ENCODE measurements around the gene C1orf87.
A peak's percentile ranks its signal among the peaks of the same experiment; 100 is the strongest.
"Not testable (repeated sequence)": the region's sequence is repeated elsewhere in the genome, so short reads cannot be mapped to it uniquely, and the experiment has no call there.

The C1orf87 gene

DNA sequence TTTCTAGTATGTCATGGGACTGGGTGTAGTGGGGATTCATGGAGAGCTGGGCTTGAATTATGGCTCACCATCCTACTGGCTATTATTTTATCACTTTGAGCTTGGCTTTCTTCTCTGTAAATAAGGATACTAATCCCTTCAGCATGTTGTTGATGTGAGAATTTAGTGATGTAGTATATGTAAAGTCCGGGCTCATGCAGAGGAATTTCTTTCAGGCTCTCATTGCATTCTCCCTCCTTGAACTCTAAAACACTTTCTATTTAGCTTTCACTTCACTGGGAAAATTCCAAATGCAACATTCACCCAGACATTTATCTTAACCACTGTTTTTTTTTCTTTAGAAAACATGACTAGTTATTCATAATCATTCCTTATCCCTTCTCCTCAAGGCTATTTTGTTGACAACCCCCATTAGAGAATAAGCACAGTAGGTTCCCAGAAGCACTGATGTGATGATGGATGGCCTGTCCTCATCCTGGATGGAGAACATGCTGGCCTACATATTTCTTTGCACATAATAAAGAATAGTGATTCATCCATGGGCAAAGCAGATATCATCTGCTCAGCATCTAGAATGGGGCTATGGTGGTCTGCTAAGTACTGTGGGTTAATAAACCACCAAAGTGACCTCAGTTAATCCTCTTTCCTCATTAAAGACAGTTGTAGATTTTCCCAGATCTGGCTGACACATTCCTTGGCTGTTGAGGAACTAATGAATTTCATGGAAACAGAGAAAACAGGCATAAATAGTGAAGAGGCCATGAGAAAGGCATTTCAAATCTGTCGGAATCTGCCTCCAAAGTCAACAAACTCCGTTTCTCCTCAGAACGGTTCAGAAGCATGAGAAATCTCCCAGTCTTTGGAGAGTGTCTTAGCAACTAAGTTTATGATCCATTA is 79.0 kb downstream of the C1orf87 start:
- no peak for DNase-seq (ENCODE audit: low read depth in 2 of 3, low spot score in 1 of 3)

DNA sequence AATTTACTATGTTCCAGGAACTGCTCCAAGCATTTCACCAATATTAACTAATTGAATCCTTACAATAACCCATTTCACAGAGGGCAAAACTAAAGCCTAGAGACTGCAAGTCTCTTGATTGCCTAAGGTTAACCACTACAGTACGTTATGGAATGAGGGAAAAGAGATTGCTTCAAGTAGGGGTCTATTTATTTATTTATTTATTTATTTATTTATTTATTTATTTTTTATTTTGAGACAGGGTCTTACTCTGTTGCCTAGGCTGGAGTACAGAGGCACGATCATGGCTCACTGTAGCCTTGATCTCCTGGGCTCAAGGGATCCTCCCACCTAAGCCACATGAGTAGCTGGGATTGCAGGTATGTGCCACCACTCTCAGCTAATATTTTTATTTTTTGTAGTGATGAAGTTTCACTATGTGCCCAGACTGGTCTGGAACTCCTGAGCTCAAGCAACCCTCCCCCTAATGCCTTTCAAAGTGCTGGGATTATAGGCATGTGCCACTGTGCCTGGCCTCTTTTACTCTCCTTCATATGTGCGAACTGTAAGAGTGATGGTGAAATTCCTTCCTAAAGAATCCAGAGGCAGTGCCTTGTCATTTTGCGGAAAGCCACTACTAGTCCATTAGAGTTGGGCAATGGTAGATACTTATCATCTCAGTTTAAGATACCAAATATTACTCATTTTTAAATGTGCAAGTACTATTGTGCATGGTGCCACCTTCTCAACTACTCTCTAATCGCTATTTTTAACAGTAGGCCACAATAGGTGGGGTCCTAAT is 81.3 kb downstream of the C1orf87 start:
- DNase-seq (ENCODE audit: low read depth in 2 of 3, low spot score in 1 of 3): no peak

DNA sequence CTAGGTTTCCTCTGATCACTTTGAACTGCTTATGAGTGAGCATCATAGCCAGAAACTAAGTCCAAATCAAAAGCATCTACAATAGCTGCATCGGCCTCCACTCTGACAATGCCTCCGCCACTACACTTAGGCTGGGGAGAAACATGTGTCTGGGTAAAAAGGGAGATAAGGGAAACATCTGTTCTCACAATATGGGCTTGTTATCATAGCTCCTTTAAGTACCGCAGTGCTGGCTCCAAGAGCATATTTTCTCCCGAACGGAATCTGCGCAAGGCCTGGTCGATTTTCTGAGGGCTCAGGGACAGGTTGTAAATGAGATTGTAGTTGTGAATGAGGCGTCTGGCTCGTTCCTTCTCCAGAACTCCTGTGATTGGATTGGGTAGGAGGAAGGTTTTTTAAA is 83.1 kb downstream of the C1orf87 start:
- DNase-seq (ENCODE audit: low read depth in 2 of 3, low spot score in 1 of 3): no peak

DNA sequence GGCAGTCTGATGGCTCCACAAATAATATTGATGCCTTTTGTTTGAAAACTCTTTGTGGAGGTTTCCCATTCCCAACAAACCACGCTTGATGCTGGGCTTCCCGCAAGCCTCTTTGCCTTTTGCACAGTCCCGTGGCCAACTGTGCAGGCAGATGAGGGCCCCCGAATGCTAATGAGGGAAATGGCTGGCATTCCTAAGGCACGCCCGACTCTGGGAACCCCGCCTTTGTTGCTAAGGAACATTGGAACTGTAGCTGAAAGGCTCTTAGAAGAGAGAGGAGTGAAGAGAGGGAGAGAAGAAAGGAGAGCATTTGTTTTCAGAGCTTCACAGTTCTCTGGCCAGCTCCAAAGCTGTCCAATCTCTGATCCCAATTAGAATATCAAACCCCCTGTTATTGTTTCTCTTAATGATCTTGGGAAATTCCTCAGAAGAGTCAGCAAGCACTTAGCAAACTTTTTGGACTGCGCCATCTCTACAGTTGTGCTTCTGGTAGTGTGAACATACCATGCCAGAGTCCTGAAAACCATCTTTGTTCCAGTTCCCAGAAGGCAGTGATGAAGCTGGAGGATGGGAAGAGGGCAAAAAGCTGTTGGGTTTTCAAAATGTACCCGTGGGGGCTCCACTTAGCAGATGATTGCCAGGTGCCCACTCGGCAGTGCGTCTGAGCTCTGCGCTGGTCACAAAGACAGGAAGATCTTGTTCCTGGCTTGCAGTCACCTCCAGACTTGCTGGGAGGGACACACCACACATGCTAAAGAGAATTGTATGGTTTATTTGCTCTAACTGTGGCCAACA is 86.9 kb downstream of the C1orf87 start:
- DNase-seq (ENCODE audit: low read depth in 2 of 3, low spot score in 1 of 3): no peak

DNA sequence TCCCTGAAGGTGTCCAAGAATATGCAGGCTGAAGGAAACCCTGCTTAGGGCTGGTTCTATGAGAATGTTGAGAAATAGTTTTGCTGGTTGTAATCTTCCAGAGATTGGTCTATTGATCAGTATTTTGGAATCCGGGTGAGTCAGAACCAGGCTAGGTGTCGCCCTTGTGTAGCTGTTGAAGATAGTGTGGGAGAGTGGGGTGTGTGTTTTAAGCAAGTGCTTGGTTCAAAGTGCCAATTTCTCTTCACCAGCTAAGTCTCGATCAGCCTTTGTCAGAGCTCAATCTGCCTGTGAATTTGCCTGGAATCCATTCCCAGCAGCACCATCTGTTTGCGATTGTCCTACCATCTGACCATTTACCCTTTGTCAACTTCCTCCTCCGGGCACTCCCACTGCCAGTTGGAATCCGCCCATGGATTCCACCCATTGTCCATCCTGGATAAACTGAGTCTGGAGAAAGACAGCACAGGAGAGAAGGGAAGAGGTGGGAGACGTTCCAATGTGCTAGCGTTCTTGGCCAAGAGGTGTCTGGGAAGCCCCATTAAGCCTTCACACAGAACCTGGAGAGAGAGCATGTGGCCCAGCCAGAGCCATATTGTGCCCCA is 87.6 kb downstream of the C1orf87 start:
- DNase-seq (ENCODE audit: low read depth in 2 of 3, low spot score in 1 of 3): no peak

DNA sequence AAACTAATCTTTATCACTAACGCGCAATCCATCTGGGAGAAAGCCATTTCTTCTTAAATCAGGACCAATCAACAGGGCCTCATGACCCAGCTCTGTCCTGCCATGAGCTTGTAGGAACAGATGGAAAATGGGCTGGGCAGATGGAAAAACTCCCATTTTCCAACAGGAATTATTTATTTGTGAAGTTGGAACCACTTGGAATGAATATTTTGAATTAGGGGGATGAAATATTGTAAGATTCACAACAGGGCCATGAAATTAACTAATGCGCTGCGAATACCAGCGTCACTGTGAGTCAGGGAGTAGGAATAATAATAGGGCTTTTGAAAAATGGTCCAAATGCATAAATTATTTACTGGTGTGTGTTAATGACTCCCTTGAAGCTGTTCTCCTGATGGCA is 93.9 kb downstream of the C1orf87 start:
- no peak for DNase-seq (ENCODE audit: low read depth in 2 of 3, low spot score in 1 of 3)

DNA sequence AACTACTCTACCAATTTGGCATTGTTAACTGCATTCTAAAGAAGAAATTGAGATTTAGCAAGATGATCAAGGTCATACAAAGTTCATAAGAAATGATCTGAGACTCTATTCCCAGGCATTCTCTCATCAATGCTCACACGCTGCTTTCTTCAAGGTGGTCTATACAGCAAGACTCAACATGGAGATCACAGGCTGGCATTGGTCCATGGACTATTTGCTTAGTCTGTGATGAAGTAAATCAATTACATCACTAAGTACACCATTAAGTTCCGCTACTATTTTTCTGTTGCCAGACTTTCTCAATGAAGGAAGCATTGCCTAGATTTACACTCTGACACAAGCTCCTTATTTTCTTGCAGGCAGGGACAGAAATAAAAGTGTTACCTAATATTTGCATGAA is 95.1 kb downstream of the C1orf87 start:
- DNase-seq (ENCODE audit: low read depth in 2 of 3, low spot score in 1 of 3): no peak

DNA sequence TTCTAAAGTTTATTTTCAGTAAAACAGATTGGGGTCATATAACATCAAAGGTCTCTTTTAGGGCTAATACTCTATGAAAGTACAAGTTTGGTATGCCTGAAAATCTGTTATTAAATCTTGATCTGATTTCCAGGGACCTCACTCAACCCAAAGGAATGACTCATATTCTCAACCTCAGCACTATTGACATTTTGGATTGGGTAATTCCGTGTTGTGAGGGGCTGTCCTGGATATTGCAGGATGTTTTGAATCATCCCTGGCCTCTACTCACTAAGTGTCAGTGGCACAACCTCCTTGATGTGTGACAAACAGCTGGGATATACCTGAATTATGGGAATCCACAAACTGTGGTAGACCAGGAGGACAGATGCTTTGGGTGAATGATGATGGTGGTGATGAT is 95.5 kb downstream of the C1orf87 start:
- DNase-seq (ENCODE audit: low read depth in 2 of 3, low spot score in 1 of 3): no peak

DNA sequence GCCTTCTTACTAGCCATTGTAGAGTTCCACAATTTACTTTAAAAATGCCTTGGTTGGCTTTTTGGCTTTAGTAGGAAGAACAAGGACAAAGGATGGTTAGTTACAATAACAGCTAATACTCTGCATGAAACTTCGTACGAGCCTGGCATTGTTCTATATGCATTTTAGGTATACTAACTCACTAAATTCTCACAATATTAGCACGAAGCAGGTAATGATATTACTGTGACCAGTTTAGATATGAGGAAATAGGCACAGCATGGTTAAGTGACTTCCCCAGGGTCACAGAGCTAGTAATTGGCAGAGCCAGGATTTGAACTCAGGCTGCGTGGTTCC is 96.5 kb downstream of the C1orf87 start:
- DNase-seq (ENCODE audit: low read depth in 2 of 3, low spot score in 1 of 3): no peak

DNA sequence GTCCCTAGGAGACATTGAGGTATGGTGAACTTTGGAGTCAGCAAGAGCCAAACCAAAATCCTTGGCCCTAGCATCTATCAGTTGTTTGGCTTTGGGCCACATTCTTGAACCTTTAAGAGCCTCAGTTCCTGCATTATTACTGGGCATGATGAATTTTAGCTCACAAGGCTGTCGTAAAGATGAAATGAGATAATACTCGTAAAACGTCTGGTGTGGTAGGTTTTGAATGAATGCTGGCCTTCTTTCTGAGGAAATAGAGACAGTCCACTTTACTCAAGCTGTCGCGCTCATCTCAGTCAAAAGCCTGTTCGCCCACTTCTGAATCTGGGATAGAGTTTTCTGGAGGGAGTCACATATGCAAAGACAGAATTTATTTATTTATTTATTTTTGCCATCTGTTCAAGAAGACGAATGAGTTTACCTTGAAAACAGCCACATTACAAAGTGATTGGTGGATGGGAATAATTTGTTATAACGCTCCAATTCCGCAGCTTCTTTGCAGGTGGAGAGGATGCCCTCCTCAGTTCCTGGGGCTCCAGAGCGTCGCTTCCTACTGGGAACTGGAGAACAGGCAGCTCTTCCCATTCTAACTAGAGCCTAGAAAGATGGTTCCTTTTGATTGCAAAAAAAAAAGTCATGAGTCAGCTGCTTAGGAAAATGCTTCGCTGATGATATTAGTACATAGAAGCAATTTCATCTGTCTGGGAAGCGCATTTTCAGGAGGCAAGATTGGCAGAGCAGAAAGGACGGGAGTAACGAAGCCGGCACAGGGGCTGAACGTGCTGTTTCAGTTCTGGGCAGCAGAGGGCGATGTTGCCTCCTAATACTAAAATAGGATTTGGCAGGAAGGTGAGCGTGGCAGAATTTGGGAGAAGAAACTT is 97.1 kb downstream of the C1orf87 start:
- DNase-seq (ENCODE audit: low read depth in 2 of 3, low spot score in 1 of 3): peak; percentile 21 to 67 (median 42)

DNA sequence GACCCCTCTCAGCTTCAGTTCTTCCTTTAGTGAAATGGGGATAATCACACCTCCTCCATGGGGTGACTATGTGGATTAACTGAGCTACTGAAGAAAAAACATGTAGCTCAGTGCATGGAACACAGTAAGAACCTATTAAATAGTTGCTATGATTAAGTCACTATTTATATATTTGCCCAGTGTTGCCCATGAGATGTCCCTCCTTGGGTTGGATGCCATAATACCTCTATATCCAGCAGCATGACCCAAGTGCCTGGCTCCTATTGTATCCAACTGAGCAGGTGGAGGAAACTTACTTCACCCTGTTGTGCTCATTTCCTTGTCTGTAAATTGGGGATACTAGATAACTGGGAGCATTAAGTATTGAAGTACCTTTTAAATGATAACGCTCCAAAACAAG is 99.9 kb downstream of the C1orf87 start:
- no peak for DNase-seq (ENCODE audit: low read depth in 2 of 3, low spot score in 1 of 3)

DNA sequence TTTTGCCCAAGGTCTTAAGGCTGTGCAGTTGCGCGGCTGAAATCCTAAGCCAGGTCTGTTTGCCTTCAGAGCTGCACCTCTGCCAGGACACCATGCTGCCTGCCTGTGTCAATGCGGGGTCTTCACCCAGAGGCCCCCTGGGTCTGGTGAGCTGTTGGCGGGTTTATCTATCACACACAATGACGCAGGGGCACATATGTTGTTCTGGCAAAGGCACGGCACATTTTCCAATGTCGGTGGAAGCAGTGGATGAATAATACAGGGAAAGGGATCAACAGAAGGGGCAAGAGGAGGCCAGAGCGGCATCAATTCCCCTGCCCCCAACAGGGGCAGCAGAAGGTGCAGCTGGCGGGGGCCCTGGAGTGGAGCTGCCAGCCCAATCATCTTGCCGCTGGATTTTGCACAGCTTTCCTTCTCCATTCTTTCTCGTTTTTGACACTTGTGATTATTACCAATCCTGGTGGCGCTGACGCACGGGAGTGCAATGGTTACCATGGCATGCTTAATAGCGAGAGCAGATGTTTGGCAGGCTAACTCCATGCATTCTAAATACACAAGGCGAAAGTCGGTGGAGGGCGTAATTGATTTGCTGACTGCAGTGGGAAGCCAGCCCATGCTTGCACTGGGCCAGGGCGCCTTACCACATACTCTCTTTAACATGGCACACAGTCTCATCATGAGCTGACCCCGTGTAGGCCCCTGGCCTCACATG is 101.2 kb downstream of the C1orf87 start:
- no peak for DNase-seq (ENCODE audit: low read depth in 2 of 3, low spot score in 1 of 3)

DNA sequence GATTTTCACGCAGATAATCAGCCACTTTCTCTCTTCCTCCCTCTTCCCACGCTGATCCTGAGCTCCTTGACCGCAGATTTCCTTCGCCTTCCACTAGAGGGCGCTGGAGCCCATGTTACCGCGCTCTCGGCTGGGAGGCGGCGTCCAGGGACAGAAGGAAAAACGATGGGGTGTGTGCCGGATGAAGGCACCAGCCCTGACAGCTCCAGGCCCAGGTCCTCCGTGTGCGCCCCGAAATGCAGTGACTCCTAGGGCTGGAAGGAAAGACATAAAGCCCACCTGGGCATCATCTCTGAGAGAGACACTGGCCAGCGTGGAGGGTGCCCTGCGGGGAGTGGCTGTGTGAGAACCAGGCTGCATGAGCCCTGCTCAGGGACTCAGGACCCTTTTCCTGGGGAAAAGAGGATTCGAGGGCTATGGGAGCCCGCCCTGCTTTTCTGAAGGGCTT is 102.1 kb downstream of the C1orf87 start:
- peak; percentile 22 to 43 (median 42) for DNase-seq (ENCODE audit: low read depth in 2 of 3, low spot score in 1 of 3)

DNA sequence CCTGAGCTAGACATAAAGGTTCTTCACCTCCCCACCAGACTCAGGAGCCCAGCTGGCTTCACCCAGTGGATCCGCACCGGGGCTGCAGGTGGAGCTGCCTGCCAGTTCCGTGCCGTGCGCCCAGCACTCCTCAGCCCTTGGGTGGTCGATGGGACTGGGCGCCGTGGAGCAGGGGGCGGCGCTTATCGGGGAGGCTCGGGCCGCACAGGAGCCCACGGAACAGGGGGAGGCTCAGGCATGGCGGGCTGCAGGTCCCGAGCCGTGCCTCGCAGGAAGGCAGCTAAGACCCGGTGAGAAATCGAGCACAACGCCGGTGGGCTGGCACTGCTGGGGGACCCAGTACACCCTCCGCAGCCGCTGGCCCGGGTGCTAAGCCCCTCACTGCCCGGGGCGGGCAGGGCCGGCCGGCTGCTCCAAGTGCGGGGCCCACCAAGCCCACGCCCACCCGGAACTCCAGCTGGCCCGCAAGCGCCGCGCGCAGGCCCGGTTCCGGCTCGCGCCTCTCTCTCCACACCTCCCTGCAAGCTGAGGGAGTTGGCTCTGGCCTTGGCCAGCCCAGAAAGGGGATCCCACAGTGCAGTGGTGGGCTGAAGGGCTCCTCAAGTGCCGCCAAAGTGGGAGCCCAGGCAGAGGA is 103.9 kb downstream of the C1orf87 start:
- not testable (repeated sequence) for DNase-seq (ENCODE audit: low read depth in 2 of 3, low spot score in 1 of 3)

DNA sequence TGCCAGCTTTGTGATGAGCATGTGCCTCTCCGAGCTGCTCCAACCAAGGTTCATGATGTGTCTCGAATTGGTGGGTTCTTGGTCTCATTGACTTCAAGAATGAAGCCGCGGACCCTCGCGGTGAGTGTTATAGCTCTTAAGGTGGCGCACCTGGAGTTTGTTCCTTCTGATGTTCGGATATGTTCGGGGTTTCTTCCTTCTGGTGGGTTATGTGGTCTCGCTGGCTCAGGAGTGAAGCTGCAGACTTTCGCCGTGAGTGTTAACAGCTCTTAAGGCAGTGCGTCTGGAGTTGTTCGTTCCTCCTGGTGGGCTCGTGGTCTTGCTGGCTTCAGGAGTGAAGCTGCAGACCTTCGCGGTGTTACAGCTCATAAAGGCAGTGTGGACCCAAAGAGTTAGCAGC is 104.8 kb downstream of the C1orf87 start:
- not testable (repeated sequence) for DNase-seq (ENCODE audit: low read depth in 2 of 3, low spot score in 1 of 3)

DNA sequence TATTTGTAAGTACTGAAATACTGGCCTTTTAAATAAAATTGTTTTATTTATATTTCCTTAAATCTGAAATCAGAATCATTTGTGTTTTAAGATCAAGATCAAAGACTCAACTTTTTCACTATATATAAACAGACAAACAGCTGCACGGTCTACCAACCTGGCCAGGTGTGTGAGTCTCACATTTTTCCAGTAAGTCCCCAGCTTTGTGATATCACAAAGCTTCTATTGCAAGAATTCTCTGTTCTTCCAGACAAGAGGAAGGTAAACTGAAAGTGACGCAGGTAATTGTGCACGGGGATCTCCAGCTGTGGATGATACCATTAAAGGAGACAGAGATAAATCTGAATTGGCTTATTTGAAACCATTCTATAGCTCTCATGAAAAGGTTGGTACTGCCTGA is 105.8 kb downstream of the C1orf87 start:
- DNase-seq (ENCODE audit: low read depth in 2 of 3, low spot score in 1 of 3): no peak

DNA sequence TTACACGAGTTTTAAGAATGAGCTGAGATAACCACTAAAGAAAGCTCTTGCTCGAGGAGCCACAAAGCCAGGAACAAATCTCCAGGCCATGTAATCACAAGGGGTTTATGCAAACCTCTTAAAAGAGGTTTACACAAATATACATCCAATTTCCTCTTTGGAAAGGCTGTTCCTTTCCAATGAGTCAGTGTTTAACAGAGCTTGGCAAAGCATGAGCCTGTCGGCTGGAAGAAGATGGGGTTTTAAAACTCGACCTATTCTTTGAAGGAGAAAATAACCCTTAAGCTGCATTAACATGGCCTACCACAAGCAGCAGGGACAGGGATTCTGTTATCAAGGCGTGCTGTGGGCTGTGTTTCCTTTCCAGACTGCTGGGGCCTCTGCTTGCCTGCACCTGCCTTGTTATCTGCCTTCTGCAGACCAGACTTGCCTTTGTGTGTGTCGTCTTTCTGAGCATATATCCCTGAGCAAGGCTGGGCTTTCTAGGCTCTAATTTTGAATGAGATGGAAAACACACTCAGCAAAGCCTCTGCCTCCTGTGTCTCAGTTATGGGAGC is 106.4 kb downstream of the C1orf87 start:
- DNase-seq (ENCODE audit: low read depth in 2 of 3, low spot score in 1 of 3): no peak

DNA sequence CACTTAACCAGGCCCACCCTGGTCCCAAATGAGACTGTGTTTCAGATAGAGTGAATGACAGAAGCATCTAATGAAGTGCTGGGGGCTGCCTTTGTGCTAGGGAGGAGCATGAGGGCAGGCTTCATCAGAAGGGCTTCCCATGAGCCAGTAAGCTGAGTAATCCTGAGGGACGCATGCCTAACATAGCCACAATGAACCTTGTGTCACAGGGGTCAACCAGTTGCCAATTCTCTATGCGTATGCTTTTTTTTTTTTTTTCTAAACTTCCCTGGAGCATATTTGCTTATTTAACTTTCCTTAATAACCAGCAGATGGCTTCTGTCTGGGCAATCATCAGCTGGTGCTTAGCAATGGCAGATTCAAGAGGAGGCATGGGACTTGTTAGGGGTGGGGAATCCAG is 121.5 kb downstream of the C1orf87 start:
- DNase-seq (ENCODE audit: low read depth in 2 of 3, low spot score in 1 of 3): no peak

DNA sequence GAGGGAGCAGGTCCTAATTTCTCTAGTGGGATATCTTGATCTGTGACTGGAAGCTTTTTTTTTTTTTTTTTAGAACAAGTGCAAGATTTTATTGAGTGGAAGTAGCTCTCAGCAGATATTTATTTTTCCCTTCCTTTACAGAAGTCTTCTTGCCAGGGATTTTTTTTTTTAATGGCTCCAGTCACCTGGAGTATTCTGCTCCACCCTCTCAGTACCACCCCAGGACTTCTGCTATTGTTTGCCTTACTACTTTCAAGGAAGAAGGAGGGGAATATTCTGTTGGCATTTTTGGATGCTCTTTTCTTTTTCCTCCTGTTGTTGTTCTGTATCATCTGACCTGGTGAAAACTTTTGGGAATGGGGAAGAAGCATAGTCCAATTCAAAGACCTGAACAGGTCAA is 123.9 kb downstream of the C1orf87 start:
- no peak for DNase-seq (ENCODE audit: low read depth in 2 of 3, low spot score in 1 of 3)

All from stimulated activated CD4-positive, alpha-beta T cell treated with anti-CD3 and anti-CD28 coated beads, Interleukin-12 subunit alpha, Interleukin-12 subunit beta, amount 100 ng/mL, for 48 hours (primary cell).